Upper lobe of right lung (tissue), 1 donor: ENCODE measurements around the gene IFNAR1. TPM values are rescaled to one million over a fixed set of nuclear protein-coding genes. Genes with fewer than 3 reads are reported as not detected.

Source experiments
- ATAC-seq: fragments of 200-7000 bp; cut with Tn5 transposase; one replicate; pipeline ENCODE4 v1.9.1; 2020; ENCODE audit warnings: mild to moderate bottlenecking, moderate library complexity
- DNase-seq: peaks from one replicate; pipeline ENCODE4 v3.0.0-alpha.2; 2020
- H3K27ac ChIP-seq: fragments of 200-600 bp; one replicate; pipeline ENCODE4 v1.8.0; 2022
- H3K27me3 ChIP-seq: fragments of 200-600 bp; one replicate; pipeline ENCODE4 v1.8.0; 2022; ENCODE audit warnings: mild to moderate bottlenecking
- H3K36me3 ChIP-seq: fragments of 200-600 bp; one replicate; pipeline ENCODE4 v1.8.0; 2022
- H3K4me1 ChIP-seq: fragments of 200-600 bp; one replicate; pipeline ENCODE4 v1.8.0; 2022
- H3K4me3 ChIP-seq: fragments of 200-600 bp; one replicate; pipeline ENCODE4 v1.8.0; 2022; ENCODE audit warnings: mild to moderate bottlenecking
- H3K9me3 ChIP-seq: fragments of 200-600 bp; one replicate; pipeline ENCODE4 v1.8.0; 2022
- intact Hi-C: fragments of 100-400 bp; cut with DNase I; formaldehyde crosslinking; loops from one replicate; pipeline ENCODE4 v1.11.0; 2022
- total RNA-seq: library from RNA; stranded (reverse); fragmentation: NEBNext Ultra II Directional; extraction: Animal tissue kit (Norgen Biotek cat#: 25700); gene quantifications from one replicate; pipeline ENCODE4 v1.2.1, GENCODE V29; 2021
- TF ChIP-seq, protein P1 (sequence below): fragments of 200-600 bp; IDR thresholded peaks from one replicate; pipeline ENCODE4 v1.8.0; 2022; ENCODE audit warnings: antibody characterized with exemption
- donor health status: DM: no; HTN: yes; CAD: no; lungs with severe emphysema.

The IFNAR1 gene
- total RNA-seq, 1 donor from 2014 or later, result 72.1 TPM

- Histone ChIP-seq H3K4me1 (peaks cover 21% of the 10 kb centered on the region), H3K27ac (peak overlapping the region; percentile 83), H3K4me3 (no peak overlapping the region), H3K36me3 (peaks cover 51% of the 10 kb centered on the region), H3K27me3 (no peaks in the 10 kb centered on the region), H3K9me3 (no peaks in the 10 kb centered on the region)
- DNase-seq (no peak), ATAC-seq (peak; percentile 25)
- TF ChIP-seq, protein P1, sequence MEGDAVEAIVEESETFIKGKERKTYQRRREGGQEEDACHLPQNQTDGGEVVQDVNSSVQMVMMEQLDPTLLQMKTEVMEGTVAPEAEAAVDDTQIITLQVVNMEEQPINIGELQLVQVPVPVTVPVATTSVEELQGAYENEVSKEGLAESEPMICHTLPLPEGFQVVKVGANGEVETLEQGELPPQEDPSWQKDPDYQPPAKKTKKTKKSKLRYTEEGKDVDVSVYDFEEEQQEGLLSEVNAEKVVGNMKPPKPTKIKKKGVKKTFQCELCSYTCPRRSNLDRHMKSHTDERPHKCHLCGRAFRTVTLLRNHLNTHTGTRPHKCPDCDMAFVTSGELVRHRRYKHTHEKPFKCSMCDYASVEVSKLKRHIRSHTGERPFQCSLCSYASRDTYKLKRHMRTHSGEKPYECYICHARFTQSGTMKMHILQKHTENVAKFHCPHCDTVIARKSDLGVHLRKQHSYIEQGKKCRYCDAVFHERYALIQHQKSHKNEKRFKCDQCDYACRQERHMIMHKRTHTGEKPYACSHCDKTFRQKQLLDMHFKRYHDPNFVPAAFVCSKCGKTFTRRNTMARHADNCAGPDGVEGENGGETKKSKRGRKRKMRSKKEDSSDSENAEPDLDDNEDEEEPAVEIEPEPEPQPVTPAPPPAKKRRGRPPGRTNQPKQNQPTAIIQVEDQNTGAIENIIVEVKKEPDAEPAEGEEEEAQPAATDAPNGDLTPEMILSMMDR, result no peak
- intact Hi-C loops, result no loop called here
These were observed 38.7 kb upstream of the IFNAR1 start for GRCh38 chr21:33286076-33286475.

DNA sequence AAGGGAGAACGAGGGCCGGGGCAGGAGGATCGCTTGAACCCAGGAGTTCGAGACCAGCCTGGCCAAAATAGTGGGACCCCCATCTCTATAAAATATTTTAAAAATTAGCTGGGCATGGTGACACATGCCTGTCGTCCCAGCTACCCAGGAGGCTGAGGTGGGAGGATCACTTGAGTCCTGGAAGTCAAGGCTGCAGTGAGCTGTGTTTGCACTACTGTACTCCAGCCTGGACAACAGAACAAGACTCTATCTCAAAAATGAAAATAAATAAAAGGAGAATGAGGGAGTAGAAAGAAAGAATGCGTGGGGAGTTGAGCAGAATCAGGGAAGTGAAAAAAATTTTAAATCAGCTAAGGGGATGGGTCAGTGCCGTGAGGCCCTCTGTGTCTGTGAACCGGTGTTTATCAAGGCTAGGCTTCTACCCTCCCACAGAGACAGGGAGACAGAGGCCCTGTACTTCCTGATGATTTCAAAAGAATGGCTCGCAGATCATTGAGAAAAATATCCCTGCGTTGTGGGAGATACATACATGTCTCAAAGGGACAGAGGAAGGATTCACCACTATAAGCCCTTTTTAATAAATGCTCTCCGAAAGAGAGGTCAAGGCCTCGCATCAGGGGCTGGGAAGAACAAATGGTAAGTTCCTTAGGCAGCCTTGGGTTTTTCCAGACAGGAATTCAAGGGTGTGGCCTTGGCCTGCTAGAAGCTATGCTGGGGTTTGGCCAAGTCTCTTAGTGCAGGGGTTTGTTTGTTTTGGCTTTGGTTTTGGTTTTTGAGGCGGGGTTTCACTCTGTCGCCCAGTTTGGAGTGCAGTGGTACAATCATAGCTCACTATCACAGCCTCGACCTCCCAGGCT lies 37.9 kb upstream of the IFNAR1 start:
- Histone ChIP-seq H3K9me3 (no peaks in the 10 kb centered on the region), H3K4me1 (peaks cover 21% of the 10 kb centered on the region), H3K36me3 (peaks cover 51% of the 10 kb centered on the region), H3K4me3 (no peak overlapping the region), H3K27me3 (no peaks in the 10 kb centered on the region), H3K27ac (peak overlapping the region; percentile 83)
- TF ChIP-seq, protein P1, result no peak
- intact Hi-C loops, result no loop called here
- DNase-seq, result no peak
- peak; percentile 77 for ATAC-seq

- no peak for DNase-seq
These were observed 35.5 kb upstream of the IFNAR1 start for GRCh38 chr21:33289199-33289819.

GRCh38 chr21:33290441-33290840 lies 34.3 kb upstream of the IFNAR1 start:
- H3K36me3 ChIP-seq, result peaks cover 30% of the 10 kb centered on the region
- intact Hi-C loops, result no loop called here
- ATAC-seq, result no peak

More at GRCh38 chr21:33289199-33289819, 35.5 kb upstream of the IFNAR1 start:
- H3K4me3 ChIP-seq, result no peak overlapping the region
- peak; percentile 24 for ATAC-seq
- H3K27me3 ChIP-seq, result no peaks in the 10 kb centered on the region
- intact Hi-C loops, result no loop called here
- peaks cover 21% of the 10 kb centered on the region for H3K4me1 ChIP-seq
- TF ChIP-seq, protein P1, result no peak
- peaks cover 41% of the 10 kb centered on the region for H3K36me3 ChIP-seq
- no peak overlapping the region for H3K27ac ChIP-seq
- no peaks in the 10 kb centered on the region for H3K9me3 ChIP-seq

GRCh38 chr21:33291686-33292085 lies 33.1 kb upstream of the IFNAR1 start:
- no peaks in the 10 kb centered on the region for H3K27me3 ChIP-seq
- H3K9me3 ChIP-seq, result no peaks in the 10 kb centered on the region
- DNase-seq (no peak), ATAC-seq (no peak)
- TF ChIP-seq, protein P1, result no peak
- H3K36me3 ChIP-seq, result peaks cover 36% of the 10 kb centered on the region
- H3K4me3 ChIP-seq, result no peak overlapping the region
- H3K27ac ChIP-seq, result no peak overlapping the region
- H3K4me1 ChIP-seq, result peaks cover 12% of the 10 kb centered on the region
- intact Hi-C loops, result no loop called here

More at GRCh38 chr21:33290441-33290840, 34.3 kb upstream of the IFNAR1 start:
- H3K4me1 ChIP-seq, result peaks cover 21% of the 10 kb centered on the region
- H3K27me3 ChIP-seq, result no peaks in the 10 kb centered on the region
- H3K9me3 ChIP-seq, result no peaks in the 10 kb centered on the region
- no peak overlapping the region for H3K27ac ChIP-seq
- H3K4me3 ChIP-seq, result no peak overlapping the region
- no peak for DNase-seq
- TF ChIP-seq, protein P1, result no peak
